NCI-H460 (cell line): ENCODE data around the gene TM4SF4. TPM values are rescaled to one million over a fixed set of nuclear protein-coding genes. Genes with fewer than 3 reads are reported as not detected.

ENCODE experiments used
- DNase-seq: peaks from one replicate; pipeline ENCODE4 v3.0.0-alpha.2; 2016; ENCODE audit warnings: low read depth; ENCODE audit errors: extremely low read depth
- small RNA-seq, 2 experiments: library from RNA; depleted of rRNA; stranded (forward); fragments of <200 nt; gene quantifications; one replicate each; pipeline ENCODE3, GENCODE V24; 2014
- total RNA-seq: library from RNA; depleted of rRNA; stranded (reverse); fragments of >200 nt; shearing (Covaris generic); gene quantifications from 2 replicates; pipeline ENCODE4 v1.2.3, GENCODE V29; 2014; rRNA removed

TM4SF4 gene
- total RNA-seq, 1 experiment from 2014 or later: 0.10 TPM

DNA sequence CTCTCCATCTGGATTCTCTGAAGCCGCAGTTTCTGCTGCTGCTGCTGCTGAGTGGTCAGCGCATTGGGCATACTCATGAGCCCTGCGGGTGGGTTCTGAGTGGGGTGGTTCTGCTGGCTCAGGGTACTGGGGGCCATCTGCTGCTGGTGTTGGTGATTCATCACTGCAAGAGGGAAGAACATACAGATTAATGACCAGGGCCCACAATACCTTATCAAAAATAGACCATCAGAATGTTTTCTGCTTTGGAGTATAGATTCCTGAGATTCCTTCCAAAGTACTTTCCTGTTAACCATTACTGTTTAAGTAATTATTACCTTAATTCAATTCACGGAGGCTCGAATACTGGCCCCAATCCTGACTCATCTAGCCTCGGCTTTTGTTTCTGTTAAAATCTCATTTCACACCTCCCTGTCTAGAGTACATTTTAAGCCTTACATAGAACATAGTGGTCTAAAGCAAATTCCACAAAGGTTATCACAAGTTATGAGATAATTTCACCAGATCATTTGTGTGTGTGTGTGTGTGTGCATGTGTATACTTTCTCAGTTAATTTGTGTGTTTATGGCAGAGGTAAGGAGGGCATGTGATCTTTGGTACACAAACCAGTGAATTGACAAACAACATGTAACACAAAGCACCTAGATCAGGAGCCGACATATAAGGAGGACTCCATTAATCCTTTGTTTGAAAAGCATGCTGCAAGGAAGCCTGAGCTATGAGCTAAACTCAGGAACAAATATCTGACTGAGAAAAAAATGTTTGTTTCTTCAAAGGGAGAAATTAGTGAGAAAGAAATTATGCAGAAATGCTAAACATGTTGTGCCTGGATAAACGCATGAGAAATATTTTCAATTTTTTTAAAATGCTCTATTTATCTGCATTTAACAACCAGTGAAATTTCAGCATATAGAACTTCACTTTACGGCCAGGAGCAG is 68.1 kb downstream of the TM4SF4 start:
- DNase-seq: no peak

DNA sequence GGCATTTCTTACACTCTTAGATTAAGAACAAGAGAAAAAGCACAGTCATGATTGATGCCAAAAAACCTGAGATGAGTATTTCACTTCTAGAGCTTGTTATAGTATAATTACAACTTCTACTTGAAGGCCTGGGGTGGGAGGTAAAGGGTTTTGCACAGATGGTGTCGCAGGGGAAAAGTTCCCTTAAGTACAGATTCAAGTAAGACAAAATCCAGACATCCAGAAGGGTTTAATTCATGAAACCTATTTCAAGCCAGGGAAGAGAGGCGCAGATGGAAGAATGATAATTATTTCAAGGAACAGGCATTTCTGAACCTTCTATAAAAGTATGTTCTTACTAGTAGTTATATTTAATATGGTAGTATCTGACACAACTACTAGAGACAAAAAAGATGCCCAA is 70.6 kb downstream of the TM4SF4 start:
- no peak for DNase-seq

DNA sequence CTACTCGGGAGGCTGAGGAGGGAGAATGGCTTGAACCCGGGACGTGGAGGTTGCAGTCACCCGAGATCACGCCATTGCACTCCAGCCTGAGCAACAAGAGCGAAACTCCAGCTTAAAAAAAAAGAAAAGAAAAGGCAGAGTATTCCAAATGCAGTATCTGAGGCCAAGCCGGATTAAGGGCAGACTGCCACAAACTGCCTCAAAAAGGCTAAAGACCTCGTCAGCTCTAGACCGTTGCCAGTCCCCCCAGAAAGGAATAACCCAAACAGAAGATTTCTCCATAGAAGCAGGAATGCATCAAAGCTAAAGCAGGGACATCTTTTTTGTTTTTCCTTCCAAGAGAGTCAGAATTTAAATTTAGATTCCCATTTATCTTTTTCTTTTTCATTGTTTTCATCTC is 72.9 kb downstream of the TM4SF4 start:
- no peak for DNase-seq

DNA sequence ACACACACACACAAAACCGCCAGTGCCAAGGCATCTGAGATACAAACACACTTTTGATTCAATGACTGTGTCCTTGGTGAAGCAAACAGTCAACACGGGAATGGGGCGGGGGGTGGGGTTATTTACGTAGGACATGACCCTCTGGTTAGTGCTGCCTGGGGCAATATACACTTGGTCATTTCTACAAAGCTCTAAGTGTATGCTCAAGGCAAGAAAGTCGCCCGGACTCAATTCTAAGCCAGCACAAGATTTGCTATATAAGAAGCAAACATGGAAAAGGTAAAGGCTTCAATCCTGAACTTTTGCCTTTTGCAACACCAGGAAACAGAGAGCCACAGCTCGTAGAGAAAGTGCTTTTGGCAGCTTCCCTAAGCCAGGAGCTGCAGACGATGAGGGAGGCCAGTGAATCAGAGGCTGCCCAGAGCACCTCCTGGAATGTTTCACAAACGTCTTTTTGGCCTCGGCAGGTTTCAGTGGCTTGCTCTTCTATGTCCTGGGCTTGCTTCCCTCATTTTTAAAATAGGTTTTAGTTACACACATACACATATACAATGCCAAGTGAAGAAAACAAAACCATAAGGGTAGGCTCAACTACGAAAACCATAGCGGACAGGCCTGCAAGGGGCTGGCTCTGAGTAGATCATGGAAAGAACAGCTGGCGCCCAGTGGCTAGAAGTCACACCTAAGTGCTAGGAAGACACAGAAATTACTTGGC is 73.6 kb downstream of the TM4SF4 start:
- DNase-seq: peak; percentile 86

DNA sequence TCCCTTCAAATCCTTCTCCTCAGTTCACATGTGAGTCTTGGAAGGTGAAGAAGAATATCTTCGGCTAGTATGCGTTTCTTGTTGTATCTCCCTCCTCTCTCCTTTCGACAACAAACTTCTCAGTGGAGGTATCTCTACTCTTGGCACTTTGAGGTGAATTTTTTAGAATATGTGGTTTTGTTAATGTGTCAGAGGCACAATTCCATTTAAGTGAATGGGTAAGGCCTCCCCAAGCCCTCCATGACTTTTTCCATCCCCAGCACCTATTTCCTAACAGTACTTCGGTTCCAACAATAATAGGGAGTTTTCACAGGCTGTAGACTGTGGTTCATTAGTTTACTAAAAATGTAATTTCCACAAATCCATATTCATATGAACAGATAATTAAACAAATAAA is 74.2 kb downstream of the TM4SF4 start:
- DNase-seq: no peak

DNA sequence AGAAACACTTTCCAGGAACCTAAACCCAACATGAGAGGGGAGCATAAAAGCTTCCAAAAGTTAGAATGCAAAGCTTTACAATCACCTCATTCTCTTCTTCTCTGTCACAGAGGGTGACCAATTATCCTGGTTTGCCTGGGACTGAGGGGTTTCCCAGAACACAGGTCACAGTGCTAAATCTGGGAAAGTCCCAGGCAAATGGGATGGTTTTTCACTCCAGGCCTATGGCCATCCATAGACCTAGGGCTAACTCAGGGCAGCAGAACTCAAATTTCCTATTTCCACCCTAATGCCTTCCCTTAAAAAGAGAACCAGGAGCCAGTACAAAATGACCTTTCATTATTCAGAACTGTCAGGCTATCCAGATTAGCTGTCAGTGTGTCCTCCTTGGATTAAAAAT is 77.0 kb downstream of the TM4SF4 start:
- DNase-seq: no peak

DNA sequence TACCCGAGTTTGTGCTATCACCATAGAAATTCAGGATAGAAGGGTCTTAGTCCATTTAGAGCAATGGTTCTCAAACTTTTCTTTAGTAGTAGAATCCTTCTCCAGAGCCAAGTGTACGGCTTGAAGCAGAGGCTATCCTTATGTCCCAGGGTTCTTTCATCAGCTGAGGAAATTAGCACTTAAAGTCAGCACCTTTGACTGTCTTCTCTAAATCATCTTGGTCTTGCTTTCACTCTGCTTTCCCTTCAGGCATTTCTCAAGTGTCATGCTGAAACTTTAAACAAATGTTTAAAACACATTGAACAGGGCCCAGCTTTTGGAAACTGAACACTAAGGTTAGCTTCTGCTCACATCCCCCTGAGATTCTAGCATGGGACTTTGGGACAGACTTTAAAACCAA is 78.2 kb downstream of the TM4SF4 start:
- no peak for DNase-seq

Small RNA genes lying within 50 kb of the gene (small RNA-seq; reads per million reads assigned to genes)
- gene AC108751.2: 0 reads per million in 2 experiments
- 0 to 0.02 reads per million in 2 experiments for gene RNU6-1098P

Other genes with a start within 250 kb of the TM4SF4 start
- gene TM4SF18, start 141.1 kb upstream of the TM4SF4 start, total RNA-seq: 12.5 and 14.4 TPM in 2 replicates
- gene TM4SF1, start 97.0 kb upstream of the TM4SF4 start, total RNA-seq: 898 and 928 TPM in 2 replicates
- gene WWTR1, start 183.3 kb downstream of the TM4SF4 start, total RNA-seq: 43.1 and 48.2 TPM in 2 replicates